Keratinocyte (primary cell): ENCODE measurements around the gene ASTN2. TPM values are rescaled to one million over a fixed set of nuclear protein-coding genes. Genes with fewer than 3 reads are reported as not detected.

Source experiments
- DNase-seq: peaks from one replicate; pipeline ENCODE4 v3.0.0-alpha.2; 2011; ENCODE audit warnings: low read depth, missing footprints, low spot score
- FAIRE-seq: peaks from 2 replicates; lab custom pipeline; 2011; peaks lifted over from hg19 to GRCh38; lab: Jason Lieb, UNC
- H2AFZ ChIP-seq: 2 replicates; pipeline ENCODE4 v1.6.0; 2012; ENCODE audit warnings: low read length, control low read depth, inconsistent platforms; ENCODE audit not compliant: control insufficient read depth
- H3K27ac ChIP-seq: 2 replicates; pipeline ENCODE4 v1.5.1; 2011; ENCODE audit warnings: low read length; ENCODE audit not compliant: control insufficient read depth, insufficient read depth
- H3K27me3 ChIP-seq: 3 replicates; pipeline ENCODE4 v1.6.0; 2011; ENCODE audit warnings: low read length; ENCODE audit not compliant: control insufficient read depth, insufficient read depth; ENCODE audit errors: extremely low read depth
- H3K36me3 ChIP-seq, 2 experiments: 2 replicates in 1 of 2; 3 replicates in 1 of 2; pipeline ENCODE4 v1.5.1; 2011; ENCODE audit warnings: low read length in 2 of 2, mild to moderate bottlenecking in 1 of 2; ENCODE audit not compliant: control insufficient read depth in 2 of 2, insufficient read depth in 2 of 2; ENCODE audit errors: extremely low read depth in 1 of 2
- H3K4me1 ChIP-seq: 3 replicates; pipeline ENCODE4 v1.5.1; 2011; ENCODE audit warnings: low read length; ENCODE audit not compliant: control insufficient read depth, insufficient read depth; ENCODE audit errors: extremely low read depth
- H3K4me2 ChIP-seq: 3 replicates; pipeline ENCODE4 v1.6.0; 2011; ENCODE audit warnings: low read depth, low read length; ENCODE audit not compliant: control insufficient read depth, insufficient read depth; ENCODE audit errors: extremely low read depth
- H3K4me3 ChIP-seq, 3 experiments: fragments of 200-600 bp in 1 of 3; sonication (generic) in 1 of 3; 2 replicates in 2 of 3; 3 replicates in 1 of 3; pipeline ENCODE4 v1.5.1; 2011 to 2016; ENCODE audit warnings: low read length in 3 of 3, mild to moderate bottlenecking in 3 of 3, control low read depth in 2 of 3, inconsistent platforms in 1 of 3, low read depth in 1 of 3, mixed read lengths in 1 of 3, mixed run types in 1 of 3, moderate library complexity in 1 of 3; ENCODE audit not compliant: control insufficient read depth in 2 of 3, insufficient read depth in 2 of 3; ENCODE audit errors: extremely low read depth in 1 of 3
- H3K79me2 ChIP-seq: 2 replicates; pipeline ENCODE4 v1.6.0; 2012; ENCODE audit warnings: low read length; ENCODE audit not compliant: control insufficient read depth, insufficient read depth
- H3K9ac ChIP-seq: 3 replicates; pipeline ENCODE4 v1.6.0; 2011; ENCODE audit warnings: low read length; ENCODE audit not compliant: control insufficient read depth, insufficient read depth; ENCODE audit errors: extremely low read depth
- H3K9me1 ChIP-seq: 3 replicates; pipeline ENCODE4 v1.6.0; 2011; ENCODE audit warnings: low read length; ENCODE audit not compliant: control insufficient read depth, insufficient read depth; ENCODE audit errors: extremely low read depth
- H3K9me3 ChIP-seq: 2 replicates; pipeline ENCODE4 v1.5.1; 2012; ENCODE audit warnings: low read depth, low read length; ENCODE audit not compliant: control insufficient read depth
- H4K20me1 ChIP-seq: 3 replicates; pipeline ENCODE4 v1.6.0; 2011; ENCODE audit warnings: low read length; ENCODE audit not compliant: control insufficient read depth, insufficient read depth; ENCODE audit errors: extremely low read depth
- EZH2 ChIP-seq: IDR thresholded peaks from one replicate; pipeline ENCODE4 v1.6.1; 2012; ENCODE audit warnings: inconsistent platforms, mild to moderate bottlenecking, low read length, moderate library complexity
- dilution Hi-C: fragments of 300-500 bp; cut with MboI; formaldehyde crosslinking; loops from one replicate; pipeline ENCODE4 v1.7.0; 2020; ENCODE audit warnings: low sequenced_read_pairs; ENCODE audit not compliant: extremely low pct_ligation_motif_present
- polyA plus RNA-seq, 5 experiments: library from polyadenylated mRNA; depleted of rRNA in 3 of 5; stranded (reverse) in 3 of 5; stranded (forward) in 1 of 5; unstranded in 1 of 5; fragments of >200 nt; gene quantifications; 1 replicate in 1 of 5; 2 replicates in 3 of 5; 3 replicates in 1 of 5; pipeline versions ENCODE4 v1.2.1 to v1.2.3, GENCODE V29; 2011 to 2012; ENCODE audit warnings: missing spikeins in 2 of 5, low read depth in 1 of 5, low replicate concordance in 1 of 5
- TF ChIP-seq, protein P1 (sequence below), 3 experiments: IDR thresholded peaks in 1 of 3; conservative IDR thresholded peaks in 1 of 3; optimal IDR thresholded peaks in 1 of 3; 2 replicates in 2 of 3; 3 replicates in 1 of 3; pipeline versions ENCODE3 to v1.5.1; 2011; ENCODE audit warnings: low read length in 3 of 3, mild to moderate bottlenecking in 3 of 3, moderate library complexity in 2 of 3, control low read depth in 1 of 3, inconsistent platforms in 1 of 3; ENCODE audit not compliant: insufficient read depth in 2 of 3; ENCODE audit errors: extremely low read depth in 1 of 3

ASTN2 gene
- polyA plus RNA-seq, 1 donor (not counting 4 experiments of a cell fraction or from before 2014, with no cell fraction given) = 0.31 TPM

- Histone ChIP-seq H3K4me1 (no peaks in the 10 kb centered on the region), H3K27ac (no peak overlapping the region), H3K4me2 (no peak overlapping the region), H3K79me2 (no peaks in the 10 kb centered on the region), H3K4me3 (no peak overlapping the region), H3K9ac (no peak overlapping the region), H3K36me3 (no peaks in the 10 kb centered on the region), H4K20me1 (no peaks in the 10 kb centered on the region), H3K9me1 (no peaks in the 10 kb centered on the region), H2AFZ (no peak overlapping the region), H3K27me3 (no peaks in the 10 kb centered on the region), H3K9me3 (no peaks in the 10 kb centered on the region)
- DNase-seq = no peak
- FAIRE-seq = no peak
- TF ChIP-seq EZH2 = no peak
- TF ChIP-seq, protein P1, sequence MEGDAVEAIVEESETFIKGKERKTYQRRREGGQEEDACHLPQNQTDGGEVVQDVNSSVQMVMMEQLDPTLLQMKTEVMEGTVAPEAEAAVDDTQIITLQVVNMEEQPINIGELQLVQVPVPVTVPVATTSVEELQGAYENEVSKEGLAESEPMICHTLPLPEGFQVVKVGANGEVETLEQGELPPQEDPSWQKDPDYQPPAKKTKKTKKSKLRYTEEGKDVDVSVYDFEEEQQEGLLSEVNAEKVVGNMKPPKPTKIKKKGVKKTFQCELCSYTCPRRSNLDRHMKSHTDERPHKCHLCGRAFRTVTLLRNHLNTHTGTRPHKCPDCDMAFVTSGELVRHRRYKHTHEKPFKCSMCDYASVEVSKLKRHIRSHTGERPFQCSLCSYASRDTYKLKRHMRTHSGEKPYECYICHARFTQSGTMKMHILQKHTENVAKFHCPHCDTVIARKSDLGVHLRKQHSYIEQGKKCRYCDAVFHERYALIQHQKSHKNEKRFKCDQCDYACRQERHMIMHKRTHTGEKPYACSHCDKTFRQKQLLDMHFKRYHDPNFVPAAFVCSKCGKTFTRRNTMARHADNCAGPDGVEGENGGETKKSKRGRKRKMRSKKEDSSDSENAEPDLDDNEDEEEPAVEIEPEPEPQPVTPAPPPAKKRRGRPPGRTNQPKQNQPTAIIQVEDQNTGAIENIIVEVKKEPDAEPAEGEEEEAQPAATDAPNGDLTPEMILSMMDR (optimal IDR thresholded peaks at IDR 0.05 in 1 of 3, IDR thresholded peaks at IDR 0.05 in 1 of 3, conservative IDR thresholded peaks at IDR 0.05 in 1 of 3; ENCODE audit: extremely low read depth in 1 of 3, insufficient read depth in 2 of 3, low read length in 3 of 3) = no peak
- dilution Hi-C loops = no loop called here
These were observed 200.4 kb downstream of the ASTN2 start for GRCh38 chr9:117214416-117214815.

DNA sequence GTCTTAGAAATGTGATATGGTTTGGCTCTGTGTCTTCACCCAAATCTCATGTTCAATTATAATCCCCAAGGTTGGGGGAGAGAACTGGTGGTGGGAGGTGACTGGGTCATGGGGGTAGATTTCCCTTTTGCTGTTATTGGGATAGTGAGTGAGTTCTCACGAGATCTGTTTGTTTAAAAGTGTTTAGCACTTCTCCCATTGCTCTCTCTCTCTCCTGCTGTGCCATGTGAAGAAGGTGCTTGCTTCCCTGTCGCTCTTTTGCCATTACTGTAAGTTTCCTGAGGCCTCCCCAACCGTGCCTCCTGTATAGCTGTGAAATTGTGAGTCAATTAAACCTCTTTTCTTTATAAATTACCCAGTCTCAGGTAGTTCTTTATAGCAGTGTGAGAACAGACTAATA lies 203.6 kb downstream of the ASTN2 start:
- H3K9me3 ChIP-seq = no peaks in the 10 kb centered on the region
- FAIRE-seq = no peak

More for the DNA sequence above, 203.6 kb downstream of the ASTN2 start:
- no peak overlapping the region for H3K9ac ChIP-seq
- no peaks in the 10 kb centered on the region for H3K4me1 ChIP-seq
- dilution Hi-C loops = no loop called here
- H3K27me3 ChIP-seq = no peaks in the 10 kb centered on the region
- H2AFZ ChIP-seq = no peak overlapping the region
- H3K4me3 ChIP-seq = no peak overlapping the region
- no peaks in the 10 kb centered on the region for H3K9me1 ChIP-seq
- no peak overlapping the region for H3K27ac ChIP-seq
- no peak for TF ChIP-seq EZH2
- TF ChIP-seq, protein P1 (optimal IDR thresholded peaks at IDR 0.05 in 1 of 3, IDR thresholded peaks at IDR 0.05 in 1 of 3, conservative IDR thresholded peaks at IDR 0.05 in 1 of 3; ENCODE audit: extremely low read depth in 1 of 3, insufficient read depth in 2 of 3, low read length in 3 of 3) = no peak
- no peak for DNase-seq
- no peaks in the 10 kb centered on the region for H4K20me1 ChIP-seq
- no peaks in the 10 kb centered on the region for H3K79me2 ChIP-seq
- no peak overlapping the region for H3K4me2 ChIP-seq
- no peaks in the 10 kb centered on the region for H3K36me3 ChIP-seq
